Lower leg skin (tissue), 3 donors: ENCODE measurements around the gene NELL1.

Experiments
- POLR2A ChIP-seq, 2 donors: fragments of 450-650 bp; IDR thresholded peaks; one replicate each; pipeline ENCODE4 v1.6.1; 2016 to 2017; ENCODE audit warnings: antibody characterized with exemption in 2 of 2, mild to moderate bottlenecking in 1 of 2, moderate library complexity in 1 of 2
- TF ChIP-seq, protein P1 (sequence below), 3 donors: fragments of 450-650 bp; IDR thresholded peaks; one replicate each; pipeline ENCODE4 v1.5.1; 2016; ENCODE audit warnings: antibody characterized with exemption in 3 of 3, mild to moderate bottlenecking in 3 of 3, moderate library complexity in 2 of 3

DNA sequence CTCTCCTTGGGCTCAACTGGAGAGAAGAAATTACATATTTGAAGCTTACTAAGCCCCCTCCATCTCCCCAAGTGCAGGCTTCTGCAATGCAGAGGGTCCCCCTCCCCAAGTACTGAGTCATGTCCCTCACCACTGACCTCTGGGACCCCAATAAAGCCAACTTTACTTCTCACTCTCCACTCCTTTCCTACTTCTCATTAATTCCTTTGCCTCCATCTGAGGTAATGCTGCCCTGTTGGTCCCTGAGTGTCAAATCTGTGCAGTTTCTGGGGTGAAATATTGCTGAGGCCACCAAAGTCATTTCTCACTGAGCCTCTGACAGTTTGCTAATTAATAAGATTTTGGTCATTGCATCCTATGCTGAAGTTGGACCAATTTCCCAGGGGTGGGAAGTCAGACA is 101.6 kb downstream of the NELL1 start:
- TF ChIP-seq, protein P1, sequence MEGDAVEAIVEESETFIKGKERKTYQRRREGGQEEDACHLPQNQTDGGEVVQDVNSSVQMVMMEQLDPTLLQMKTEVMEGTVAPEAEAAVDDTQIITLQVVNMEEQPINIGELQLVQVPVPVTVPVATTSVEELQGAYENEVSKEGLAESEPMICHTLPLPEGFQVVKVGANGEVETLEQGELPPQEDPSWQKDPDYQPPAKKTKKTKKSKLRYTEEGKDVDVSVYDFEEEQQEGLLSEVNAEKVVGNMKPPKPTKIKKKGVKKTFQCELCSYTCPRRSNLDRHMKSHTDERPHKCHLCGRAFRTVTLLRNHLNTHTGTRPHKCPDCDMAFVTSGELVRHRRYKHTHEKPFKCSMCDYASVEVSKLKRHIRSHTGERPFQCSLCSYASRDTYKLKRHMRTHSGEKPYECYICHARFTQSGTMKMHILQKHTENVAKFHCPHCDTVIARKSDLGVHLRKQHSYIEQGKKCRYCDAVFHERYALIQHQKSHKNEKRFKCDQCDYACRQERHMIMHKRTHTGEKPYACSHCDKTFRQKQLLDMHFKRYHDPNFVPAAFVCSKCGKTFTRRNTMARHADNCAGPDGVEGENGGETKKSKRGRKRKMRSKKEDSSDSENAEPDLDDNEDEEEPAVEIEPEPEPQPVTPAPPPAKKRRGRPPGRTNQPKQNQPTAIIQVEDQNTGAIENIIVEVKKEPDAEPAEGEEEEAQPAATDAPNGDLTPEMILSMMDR (IDR thresholded peaks at IDR 0.05), result no peak
- TF ChIP-seq POLR2A (IDR thresholded peaks at IDR 0.05), result no peak
